Right renal cortex interstitium (tissue), 3 donors: ENCODE measurements around the gene SPDYE6. TPM values are rescaled to one million over a fixed set of nuclear protein-coding genes. Genes with fewer than 3 reads are reported as not detected.
"Not testable (repeated sequence)": the region's sequence is repeated elsewhere in the genome, so short reads cannot be mapped to it uniquely, and the experiment has no call there.

Source experiments
- DNase-seq, 3 donors: peaks; one replicate each; pipeline ENCODE4 v3.0.0-alpha.2; 2013; ENCODE audit warnings: low read depth in 3 of 3, low spot score in 2 of 3
- polyA plus RNA-seq, 3 donors: library from polyadenylated mRNA; unstranded; fragments of 120-200 nt; gene quantifications; one replicate each; pipeline ENCODE4 v1.2.1, GENCODE V29; 2013; ENCODE audit not compliant: insufficient read length in 3 of 3

SPDYE6 gene, protein sequence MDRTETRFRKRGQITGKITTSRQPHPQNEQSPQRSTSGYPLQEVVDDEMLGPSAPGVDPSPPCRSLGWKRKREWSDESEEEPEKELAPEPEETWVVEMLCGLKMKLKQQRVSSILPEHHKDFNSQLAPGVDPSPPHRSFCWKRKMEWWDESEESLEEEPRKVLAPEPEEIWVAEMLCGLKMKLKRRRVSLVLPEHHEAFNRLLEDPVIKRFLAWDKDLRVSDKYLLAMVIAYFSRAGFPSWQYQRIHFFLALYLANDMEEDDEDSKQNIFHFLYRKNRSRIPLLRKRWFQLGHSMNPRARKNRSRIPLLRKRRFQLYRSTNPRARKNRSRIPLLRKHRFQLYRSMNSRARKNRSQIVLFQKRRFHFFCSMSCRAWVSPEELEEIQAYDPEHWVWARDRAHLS
- polyA plus RNA-seq: 1 to 10 TPM; 1.3 to 2.4 (median 2.2) TPM

DNA sequence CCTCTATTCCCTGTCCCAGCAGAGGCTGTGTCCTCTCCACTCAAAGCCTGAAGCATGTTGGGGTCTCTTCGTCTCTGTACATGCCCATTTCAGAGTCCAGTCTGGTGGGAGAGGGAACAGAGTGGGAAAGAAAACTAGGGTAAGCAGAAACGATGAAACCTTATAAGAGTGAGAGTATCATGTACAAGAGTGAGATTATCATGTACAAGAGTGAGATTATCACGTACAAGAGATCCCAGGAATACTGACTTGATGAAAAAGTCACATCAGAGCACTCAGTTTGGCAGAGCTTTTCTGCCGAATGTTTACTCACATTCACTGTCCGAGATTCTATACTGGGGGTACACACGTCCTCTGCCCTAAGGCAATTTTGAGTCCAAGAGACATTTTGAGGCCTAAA is at the start of gene SPDYE6:
Gene SPDYE6 (minus strand): TSS at position 101 of the 400 bp plus-strand sequence. CDS start 421 bp downstream, outside the sequence.
- DNase-seq: not testable (repeated sequence)

GRCh38 chr7:102404862-102405188 is 48.6 kb upstream of the SPDYE6 start:
- DNase-seq: not testable (repeated sequence)

- no peak for DNase-seq
These were observed 48.0 kb upstream of the SPDYE6 start for GRCh38 chr7:102404005-102404861.

DNA sequence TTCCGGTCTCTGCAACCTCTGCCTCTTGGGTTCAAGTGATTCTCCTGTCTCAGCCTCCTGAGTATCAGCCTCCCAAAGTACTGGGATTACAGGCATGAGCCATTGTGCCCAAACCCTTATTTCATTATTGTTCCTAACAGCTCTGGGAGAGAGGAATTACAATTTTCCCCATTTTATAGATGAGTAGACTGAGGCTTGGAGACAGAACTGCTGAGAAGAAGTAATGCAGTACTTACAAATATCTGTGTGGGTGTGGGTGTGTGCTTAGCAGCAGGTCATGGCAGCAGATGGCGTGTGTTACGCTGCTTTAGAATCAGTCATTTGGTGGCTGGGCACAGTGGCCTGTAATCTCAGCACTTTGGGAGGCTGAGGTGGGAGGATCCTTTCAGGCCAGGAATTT is 47.3 kb upstream of the SPDYE6 start:
- no peak for DNase-seq

GRCh38 chr7:102400360-102400759 is 44.1 kb upstream of the SPDYE6 start:
- no peak for DNase-seq

GRCh38 chr7:102398543-102398942 is 42.3 kb upstream of the SPDYE6 start:
- no peak for DNase-seq

- no peak for DNase-seq
These were observed 40.4 kb upstream of the SPDYE6 start for GRCh38 chr7:102396710-102397019.

- DNase-seq: peak; percentile 80 to 86 (median 81)
These were observed 39.8 kb upstream of the SPDYE6 start, which contains the start of gene PRKRIP1 for GRCh38 chr7:102395873-102396709. Gene PRKRIP1, plus strand, starts transcription at chr7:102396363. Its CDS starts 49 bp downstream, at chr7:102396412.

- DNase-seq: peak in 2 of 3 donors; percentile 29 to 52
These were observed 39.3 kb upstream of the SPDYE6 start for GRCh38 chr7:102395592-102395872.

DNA sequence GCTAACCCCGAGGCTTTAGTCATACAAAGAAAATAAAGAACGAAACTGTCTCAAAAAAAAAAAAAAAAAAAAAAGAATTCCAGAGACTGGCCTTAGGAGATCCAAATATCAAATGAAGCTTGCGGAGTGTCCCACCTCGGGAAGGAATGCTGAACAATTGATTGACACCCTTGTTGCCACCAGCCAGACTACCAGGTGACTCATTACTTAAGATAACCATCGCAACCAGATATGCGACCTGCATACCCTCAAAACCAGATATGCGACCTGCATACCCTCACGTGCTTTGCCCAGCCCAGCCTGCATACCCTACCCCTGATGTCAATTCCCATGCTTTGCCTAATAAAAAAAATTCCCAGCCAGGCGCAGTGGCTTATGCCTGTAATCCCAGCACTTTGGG is 37.2 kb upstream of the SPDYE6 start:
- no peak for DNase-seq

DNA sequence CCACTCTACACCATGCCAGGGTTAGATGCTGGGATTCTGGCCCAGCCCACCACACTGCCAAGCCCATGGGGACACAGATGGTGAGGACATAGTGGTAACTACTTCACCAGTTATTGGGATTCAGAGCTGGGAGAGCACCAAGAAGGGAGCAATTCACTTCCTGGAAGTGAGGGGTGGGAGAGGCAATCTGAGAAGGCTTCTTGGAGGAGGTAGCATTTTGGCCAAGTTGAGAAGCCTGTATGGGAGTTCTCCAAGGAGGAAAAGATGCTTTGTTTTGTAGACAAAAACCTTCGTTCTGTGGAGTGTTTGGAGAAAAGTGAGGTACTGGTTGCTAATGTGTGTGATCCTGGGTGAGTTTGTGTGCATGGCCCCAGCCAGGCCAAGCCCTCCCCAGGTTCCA is 36.1 kb upstream of the SPDYE6 start:
- DNase-seq: no peak

GRCh38 chr7:102390697-102391484 is 34.6 kb upstream of the SPDYE6 start:
- peak; percentile 40 to 67 (median 47) for DNase-seq

DNA sequence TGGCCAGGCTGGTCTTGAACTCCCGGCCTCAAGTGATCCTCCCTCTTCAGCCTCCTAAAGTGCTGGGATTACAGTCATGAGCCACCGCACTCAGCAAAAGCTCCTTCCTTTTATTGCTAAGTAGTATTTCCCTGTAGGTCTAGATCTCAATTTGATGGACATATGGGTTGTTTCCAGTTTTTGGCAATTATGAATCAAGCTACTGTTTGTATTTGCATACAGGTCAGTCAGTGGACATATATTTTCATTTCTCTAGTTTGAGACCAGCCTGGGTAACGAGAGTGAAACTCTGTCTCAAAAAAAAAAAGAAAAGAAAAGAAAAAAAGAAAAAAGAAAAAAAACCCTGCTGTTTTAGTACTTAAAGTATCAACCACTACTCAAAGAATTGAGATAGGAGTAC is 33.6 kb upstream of the SPDYE6 start:
- no peak for DNase-seq

- no peak for DNase-seq
These were observed 30.8 kb upstream of the SPDYE6 start for GRCh38 chr7:102387064-102387463.

DNA sequence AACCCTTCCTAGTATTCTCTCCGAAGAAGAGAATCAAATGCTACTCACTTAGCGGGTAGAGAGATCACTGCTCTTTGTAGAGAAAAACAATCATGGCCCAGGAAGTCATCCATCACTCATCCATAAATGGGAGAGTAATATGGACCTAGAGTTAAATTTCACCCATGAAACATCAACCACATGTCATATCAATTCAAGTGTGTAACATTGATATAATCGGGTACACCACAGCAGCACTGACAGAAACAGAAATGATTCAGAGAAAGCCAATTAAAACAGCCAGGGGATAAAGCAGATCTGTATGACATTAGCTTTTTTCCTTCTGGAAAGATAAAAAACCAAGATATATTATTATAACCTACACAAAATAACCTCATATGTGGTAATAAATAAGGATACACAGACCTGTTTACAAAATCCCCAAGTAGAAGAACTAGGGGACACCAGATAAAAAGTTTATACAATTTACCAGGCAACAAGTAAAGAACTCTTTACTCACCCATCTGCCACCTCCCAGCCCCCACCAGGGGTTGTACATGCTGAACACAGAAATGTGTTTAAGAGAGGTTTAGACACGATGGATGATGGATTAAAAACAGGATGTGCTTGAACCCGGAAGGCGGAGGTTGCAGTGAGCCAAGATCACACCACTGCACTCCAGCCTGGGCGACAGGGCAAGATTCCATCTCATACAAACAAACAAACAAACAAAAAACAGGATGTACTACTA is 25.6 kb upstream of the SPDYE6 start:
- DNase-seq: not testable (repeated sequence)

GRCh38 chr7:102380837-102381236 is 24.6 kb upstream of the SPDYE6 start:
- DNase-seq: not testable (repeated sequence)

DNA sequence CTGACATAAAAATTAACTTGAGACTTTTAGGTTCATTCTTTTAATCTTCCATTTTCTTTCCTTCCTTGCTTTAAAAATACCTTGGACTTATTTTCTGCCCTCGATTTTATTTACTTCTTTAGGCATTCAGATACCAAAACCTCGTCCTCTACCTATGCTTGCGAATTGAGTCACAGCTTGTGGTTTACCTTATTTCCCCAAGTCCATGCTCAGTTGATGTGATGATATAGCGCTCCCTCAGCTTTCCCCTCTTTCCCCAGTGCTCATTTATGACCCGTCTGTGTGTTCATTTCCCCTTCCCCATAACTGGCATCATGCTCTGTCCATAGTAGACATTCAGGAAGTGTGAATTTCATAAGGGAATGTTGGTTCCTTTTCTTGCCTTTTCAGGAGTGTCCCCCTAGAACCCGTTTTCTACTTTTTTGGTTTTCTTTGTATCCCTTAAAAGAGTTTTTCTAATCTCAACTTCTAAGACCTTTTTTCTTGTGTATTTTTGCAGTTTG is 20.8 kb upstream of the SPDYE6 start:
- no peak for DNase-seq

DNA sequence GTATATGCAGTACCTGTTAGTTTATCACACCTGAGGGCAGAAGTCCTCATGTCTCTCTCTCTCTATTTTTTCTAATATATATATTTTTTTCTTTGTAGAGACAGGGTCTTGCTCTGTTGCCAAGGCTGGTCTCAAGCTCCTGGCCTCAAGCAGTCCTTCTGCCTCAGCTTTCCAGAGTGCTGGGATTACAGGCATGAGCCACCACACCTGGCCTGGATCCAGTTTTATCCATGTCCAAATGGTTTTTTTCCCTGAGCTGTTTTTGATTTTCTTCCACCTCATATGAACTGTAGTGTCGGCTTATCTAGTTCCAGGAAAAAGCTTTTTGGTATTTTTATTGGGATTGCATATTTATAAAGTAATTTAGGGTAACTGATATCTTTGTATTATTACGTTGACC is 16.6 kb upstream of the SPDYE6 start:
- DNase-seq: not testable (repeated sequence)

- not testable (repeated sequence) for DNase-seq
These were observed 13.8 kb upstream of the SPDYE6 start for GRCh38 chr7:102370038-102370437.
